ENCODE measurements around the gene UST. TPM values are rescaled to one million over a fixed set of nuclear protein-coding genes. Genes with fewer than 3 reads are reported as not detected.

UST gene
- polyA plus RNA-seq, 1 donor from 2014 or later: 7.5 TPM

DNA sequence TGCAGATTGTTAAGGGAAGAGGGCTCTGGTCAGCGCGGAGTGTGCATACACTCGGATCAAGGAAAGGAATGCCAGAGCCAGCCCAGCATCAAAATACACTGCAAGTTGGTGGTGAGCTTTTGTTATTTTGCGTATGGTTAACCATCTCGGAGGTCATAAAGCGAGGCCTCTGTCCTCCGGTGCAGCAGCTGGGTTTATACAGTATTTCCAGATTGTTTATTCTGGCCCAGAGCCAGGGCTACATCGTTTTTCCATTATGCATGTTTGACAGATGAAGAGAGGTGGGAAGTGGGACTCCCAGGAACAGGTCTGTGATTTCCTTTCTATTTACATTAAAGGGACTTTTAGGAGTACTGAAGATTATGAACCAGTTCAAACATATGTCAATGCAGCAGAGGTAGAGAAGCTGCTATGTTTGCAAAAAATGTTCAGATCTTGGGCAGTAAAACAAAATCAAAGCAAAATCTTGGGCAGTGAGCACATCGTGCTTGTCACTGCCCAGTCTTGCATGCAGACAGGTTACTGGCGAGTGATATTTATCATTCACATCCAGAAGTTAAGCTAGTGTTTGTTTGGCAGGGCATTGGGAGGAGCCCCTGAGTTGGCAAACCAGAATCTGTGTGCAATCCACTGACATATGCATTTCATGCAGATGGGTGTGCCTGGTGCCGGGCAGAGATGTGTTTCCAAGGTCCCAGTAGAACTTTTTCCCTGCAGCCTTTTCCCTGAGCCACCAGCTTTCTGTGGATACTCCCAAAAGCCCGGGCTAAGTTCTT, 314.3 kb downstream of the UST start:
- Histone ChIP-seq H3K9ac (ENCODE audit: low read length) (no peak overlapping the region), H4K20me1 (ENCODE audit: insufficient read depth) (no peaks in the 10 kb centered on the region), H3K27me3 (ENCODE audit: insufficient read depth, low read depth, low read length) (no peaks in the 10 kb centered on the region), H3K9me3 (ENCODE audit: low read length) (no peaks in the 10 kb centered on the region), H3K4me3 (ENCODE audit: low read length) (no peak overlapping the region), H3K4me2 (ENCODE audit: low read length) (no peak overlapping the region), H3K9me2 (ENCODE audit: insufficient read depth, low read length) (no peaks in the 10 kb centered on the region), H3K27ac (ENCODE audit: low read length) (no peak overlapping the region), H3K36me3 (ENCODE audit: insufficient read depth, low read length) (no peaks in the 10 kb centered on the region), H3F3A (ENCODE audit: insufficient read depth, low read length, poor library complexity, severe bottlenecking) (no peaks in the 10 kb centered on the region), H3K79me2 (replicated peaks; ENCODE audit: insufficient read depth, low read length) (no peaks in the 10 kb centered on the region), H2AFZ (ENCODE audit: low read depth, low read length) (no peak overlapping the region)
- TF ChIP-seq, protein P1, sequence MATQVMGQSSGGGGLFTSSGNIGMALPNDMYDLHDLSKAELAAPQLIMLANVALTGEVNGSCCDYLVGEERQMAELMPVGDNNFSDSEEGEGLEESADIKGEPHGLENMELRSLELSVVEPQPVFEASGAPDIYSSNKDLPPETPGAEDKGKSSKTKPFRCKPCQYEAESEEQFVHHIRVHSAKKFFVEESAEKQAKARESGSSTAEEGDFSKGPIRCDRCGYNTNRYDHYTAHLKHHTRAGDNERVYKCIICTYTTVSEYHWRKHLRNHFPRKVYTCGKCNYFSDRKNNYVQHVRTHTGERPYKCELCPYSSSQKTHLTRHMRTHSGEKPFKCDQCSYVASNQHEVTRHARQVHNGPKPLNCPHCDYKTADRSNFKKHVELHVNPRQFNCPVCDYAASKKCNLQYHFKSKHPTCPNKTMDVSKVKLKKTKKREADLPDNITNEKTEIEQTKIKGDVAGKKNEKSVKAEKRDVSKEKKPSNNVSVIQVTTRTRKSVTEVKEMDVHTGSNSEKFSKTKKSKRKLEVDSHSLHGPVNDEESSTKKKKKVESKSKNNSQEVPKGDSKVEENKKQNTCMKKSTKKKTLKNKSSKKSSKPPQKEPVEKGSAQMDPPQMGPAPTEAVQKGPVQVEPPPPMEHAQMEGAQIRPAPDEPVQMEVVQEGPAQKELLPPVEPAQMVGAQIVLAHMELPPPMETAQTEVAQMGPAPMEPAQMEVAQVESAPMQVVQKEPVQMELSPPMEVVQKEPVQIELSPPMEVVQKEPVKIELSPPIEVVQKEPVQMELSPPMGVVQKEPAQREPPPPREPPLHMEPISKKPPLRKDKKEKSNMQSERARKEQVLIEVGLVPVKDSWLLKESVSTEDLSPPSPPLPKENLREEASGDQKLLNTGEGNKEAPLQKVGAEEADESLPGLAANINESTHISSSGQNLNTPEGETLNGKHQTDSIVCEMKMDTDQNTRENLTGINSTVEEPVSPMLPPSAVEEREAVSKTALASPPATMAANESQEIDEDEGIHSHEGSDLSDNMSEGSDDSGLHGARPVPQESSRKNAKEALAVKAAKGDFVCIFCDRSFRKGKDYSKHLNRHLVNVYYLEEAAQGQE (IDR thresholded peaks at IDR 0.05; ENCODE audit: borderline replicate concordance): no peak
- TF ChIP-seq SMC3 (conservative IDR thresholded peaks at IDR 0.05; ENCODE audit: poor library complexity) (no peak), RAD21 (conservative IDR thresholded peaks at IDR 0.05) (no peak), MXI1 (conservative IDR thresholded peaks at IDR 0.05; ENCODE audit: poor library complexity, severe bottlenecking) (no peak), POLR2AphosphoS5 (IDR thresholded peaks at IDR 0.05) (no peak), EZH2 (IDR thresholded peaks at IDR 0.05; ENCODE audit: borderline replicate concordance, insufficient read depth, low read length, poor library complexity, severe bottlenecking) (no peak), EP300 (conservative IDR thresholded peaks at IDR 0.05; ENCODE audit: poor library complexity, severe bottlenecking) (no peak), TAF1 (IDR thresholded peaks at IDR 0.05; ENCODE audit: low read depth) (no peak)
- TF ChIP-seq, protein P2, sequence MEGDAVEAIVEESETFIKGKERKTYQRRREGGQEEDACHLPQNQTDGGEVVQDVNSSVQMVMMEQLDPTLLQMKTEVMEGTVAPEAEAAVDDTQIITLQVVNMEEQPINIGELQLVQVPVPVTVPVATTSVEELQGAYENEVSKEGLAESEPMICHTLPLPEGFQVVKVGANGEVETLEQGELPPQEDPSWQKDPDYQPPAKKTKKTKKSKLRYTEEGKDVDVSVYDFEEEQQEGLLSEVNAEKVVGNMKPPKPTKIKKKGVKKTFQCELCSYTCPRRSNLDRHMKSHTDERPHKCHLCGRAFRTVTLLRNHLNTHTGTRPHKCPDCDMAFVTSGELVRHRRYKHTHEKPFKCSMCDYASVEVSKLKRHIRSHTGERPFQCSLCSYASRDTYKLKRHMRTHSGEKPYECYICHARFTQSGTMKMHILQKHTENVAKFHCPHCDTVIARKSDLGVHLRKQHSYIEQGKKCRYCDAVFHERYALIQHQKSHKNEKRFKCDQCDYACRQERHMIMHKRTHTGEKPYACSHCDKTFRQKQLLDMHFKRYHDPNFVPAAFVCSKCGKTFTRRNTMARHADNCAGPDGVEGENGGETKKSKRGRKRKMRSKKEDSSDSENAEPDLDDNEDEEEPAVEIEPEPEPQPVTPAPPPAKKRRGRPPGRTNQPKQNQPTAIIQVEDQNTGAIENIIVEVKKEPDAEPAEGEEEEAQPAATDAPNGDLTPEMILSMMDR (IDR thresholded peaks at IDR 0.05; ENCODE audit: poor library complexity, severe bottlenecking): no peak

DNA sequence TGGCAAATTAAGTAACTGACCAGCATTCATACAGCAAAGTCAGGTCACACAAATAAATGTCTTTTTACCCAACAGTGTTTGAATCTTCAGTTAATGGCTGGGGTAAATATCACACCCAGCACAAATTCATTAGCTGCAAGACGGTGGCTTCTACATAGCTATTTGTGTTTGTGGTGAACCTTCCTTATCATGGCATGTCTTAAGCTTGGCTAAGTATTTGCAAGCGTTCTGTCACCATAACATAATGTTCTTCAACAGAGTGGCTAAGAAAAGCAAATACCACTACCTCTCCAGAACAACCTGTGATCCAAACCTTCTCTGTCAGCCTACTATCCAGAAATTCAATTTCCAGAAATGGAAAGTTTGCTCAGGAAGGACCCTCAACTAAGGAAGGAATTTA, 315.1 kb downstream of the UST start:
- no peaks in the 10 kb centered on the region for H3K9me3 ChIP-seq (ENCODE audit: low read length)
- no peak overlapping the region for H3K4me3 ChIP-seq (ENCODE audit: low read length)
- H3K36me3 ChIP-seq (ENCODE audit: insufficient read depth, low read length): no peaks in the 10 kb centered on the region
- TF ChIP-seq EP300 (conservative IDR thresholded peaks at IDR 0.05; ENCODE audit: poor library complexity, severe bottlenecking) (no peak), SMC3 (conservative IDR thresholded peaks at IDR 0.05; ENCODE audit: poor library complexity) (no peak), TAF1 (IDR thresholded peaks at IDR 0.05; ENCODE audit: low read depth) (no peak)
- no peak overlapping the region for H3K27ac ChIP-seq (ENCODE audit: low read length)
- no peak overlapping the region for H3K9ac ChIP-seq (ENCODE audit: low read length)
- no peak overlapping the region for H3K4me2 ChIP-seq (ENCODE audit: low read length)
- H3K79me2 ChIP-seq (replicated peaks; ENCODE audit: insufficient read depth, low read length): no peaks in the 10 kb centered on the region
- no peaks in the 10 kb centered on the region for H3F3A ChIP-seq (ENCODE audit: insufficient read depth, low read length, poor library complexity, severe bottlenecking)
- H4K20me1 ChIP-seq (ENCODE audit: insufficient read depth): no peaks in the 10 kb centered on the region
- H3K27me3 ChIP-seq (ENCODE audit: insufficient read depth, low read depth, low read length): no peaks in the 10 kb centered on the region
- no peak overlapping the region for H2AFZ ChIP-seq (ENCODE audit: low read depth, low read length)
- H3K9me2 ChIP-seq (ENCODE audit: insufficient read depth, low read length): no peaks in the 10 kb centered on the region
